Stimulated activated CD4-positive, alpha-beta T cell treated with anti-CD3 and anti-CD28 coated beads, Interleukin-15, amount 100 ng/mL, for 48 hours (primary cell): ENCODE results near the gene LAMP5.

Experiments used
- DNase-seq, 2 donors: peaks; one replicate each; pipeline ENCODE4 v3.0.0-alpha.2; 2020; ENCODE audit warnings: low read depth in 2 of 2

The LAMP5 gene

GRCh38 chr20:9514461-9515213 is at the start of gene LAMP5:
Gene LAMP5 (plus strand): TSS chr20:9514590. CDS start chr20:9514853, 263 bp downstream.
- no peak for DNase-seq

- no peak for DNase-seq
Observed at GRCh38 chr20:9467995-9468394, 46.4 kb upstream of the LAMP5 start.

GRCh38 chr20:9474835-9475415 is 39.5 kb upstream of the LAMP5 start:
- DNase-seq = no peak

GRCh38 chr20:9475456-9475855 is 38.9 kb upstream of the LAMP5 start:
- DNase-seq = no peak

GRCh38 chr20:9476174-9476573 is 38.2 kb upstream of the LAMP5 start:
- DNase-seq = no peak

- DNase-seq = no peak
Observed at GRCh38 chr20:9476637-9477036, 37.8 kb upstream of the LAMP5 start.

GRCh38 chr20:9478771-9479170 is 35.6 kb upstream of the LAMP5 start:
- no peak for DNase-seq

- DNase-seq = no peak
Observed at GRCh38 chr20:9480066-9480465, 34.3 kb upstream of the LAMP5 start.

- no peak for DNase-seq
Observed at GRCh38 chr20:9482180-9482579, 32.2 kb upstream of the LAMP5 start.

GRCh38 chr20:9483131-9483530 is 31.3 kb upstream of the LAMP5 start:
- no peak for DNase-seq

GRCh38 chr20:9485614-9486340 is 28.6 kb upstream of the LAMP5 start:
- DNase-seq = no peak

GRCh38 chr20:9487231-9487630 is 27.2 kb upstream of the LAMP5 start:
- DNase-seq = no peak

- no peak for DNase-seq
Observed at GRCh38 chr20:9488063-9488462, 26.3 kb upstream of the LAMP5 start.

- no peak for DNase-seq
Observed at GRCh38 chr20:9490161-9490560, 24.2 kb upstream of the LAMP5 start.

GRCh38 chr20:9490631-9491030 is 23.8 kb upstream of the LAMP5 start:
- no peak for DNase-seq

- no peak for DNase-seq
Observed at GRCh38 chr20:9491324-9491723, 23.1 kb upstream of the LAMP5 start.

GRCh38 chr20:9492067-9492466 is 22.3 kb upstream of the LAMP5 start:
- DNase-seq = no peak

- no peak for DNase-seq
Observed at GRCh38 chr20:9493803-9494202, 20.6 kb upstream of the LAMP5 start.

- DNase-seq = no peak
Observed at GRCh38 chr20:9495701-9496100, 18.7 kb upstream of the LAMP5 start.

GRCh38 chr20:9496155-9496554 is 18.2 kb upstream of the LAMP5 start:
- DNase-seq = no peak

- no peak for DNase-seq
Observed at GRCh38 chr20:9498322-9498721, 16.1 kb upstream of the LAMP5 start.

- no peak for DNase-seq
Observed at GRCh38 chr20:9499126-9499899, 15.1 kb upstream of the LAMP5 start.
